ENCODE data around the gene TSPAN18.
A peak's percentile ranks its signal among the peaks of the same experiment; 100 is the strongest.

Gene TSPAN18

GRCh38 chr11:44726283-44727113 lies at the start of gene TSPAN18:
Gene TSPAN18, plus strand, starts transcription at chr11:44726962. Its CDS starts 179,455 bp downstream, at chr11:44906417.
- TF ChIP-seq CTCF (IDR thresholded peaks at IDR 0.05; ENCODE audit: low read depth, low read length, missing control alignments), result no peak
- Histone ChIP-seq H3K27me3 (replicated peaks) (peaks cover 43% of the 10 kb centered on the region), H3K27ac (no peak within 1 kb of the TSS), H3K4me3 (ENCODE audit: low read depth, low read length) (no peak within 1 kb of the TSS), H3K36me3 (replicated peaks) (no peaks in the 10 kb centered on the region)
- DNase-seq, result no peak
- in situ Hi-C loops (cut with HindIII; ENCODE audit: low pct_ligation_motif_present, low sequenced_read_pairs), result no loop called here

- H3K36me3 ChIP-seq (replicated peaks), result no peaks in the 10 kb centered on the region
- TF ChIP-seq CTCF (IDR thresholded peaks at IDR 0.05; ENCODE audit: low read depth, low read length, missing control alignments), result no peak
- DNase-seq, result no peak
- H3K27ac ChIP-seq, result no peak overlapping the region
- no peak overlapping the region for H3K4me3 ChIP-seq (ENCODE audit: low read depth, low read length)
- H3K27me3 ChIP-seq (replicated peaks), result peaks cover 2% of the 10 kb centered on the region
- in situ Hi-C loops (cut with HindIII; ENCODE audit: low pct_ligation_motif_present, low sequenced_read_pairs), result no loop called here
Measured at GRCh38 chr11:44680982-44681597, 45.7 kb upstream of the TSPAN18 start.

GRCh38 chr11:44681698-44682097 lies 45.1 kb upstream of the TSPAN18 start:
- peaks cover 2% of the 10 kb centered on the region for H3K27me3 ChIP-seq (replicated peaks)
- in situ Hi-C loops (cut with HindIII; ENCODE audit: low pct_ligation_motif_present, low sequenced_read_pairs), result no loop called here
- TF ChIP-seq CTCF (IDR thresholded peaks at IDR 0.05; ENCODE audit: low read depth, low read length, missing control alignments), result no peak
- H3K27ac ChIP-seq, result no peak overlapping the region
- H3K4me3 ChIP-seq (ENCODE audit: low read depth, low read length), result no peak overlapping the region
- DNase-seq, result peak; percentile 20
- no peaks in the 10 kb centered on the region for H3K36me3 ChIP-seq (replicated peaks)

- Histone ChIP-seq H3K27ac (no peak overlapping the region), H3K36me3 (replicated peaks) (no peaks in the 10 kb centered on the region), H3K4me3 (ENCODE audit: low read depth, low read length) (no peak overlapping the region), H3K27me3 (replicated peaks) (peaks cover 2% of the 10 kb centered on the region)
- no peak for DNase-seq
- no peak for TF ChIP-seq CTCF (IDR thresholded peaks at IDR 0.05; ENCODE audit: low read depth, low read length, missing control alignments)
- in situ Hi-C loops (cut with HindIII; ENCODE audit: low pct_ligation_motif_present, low sequenced_read_pairs), result no loop called here
Measured at GRCh38 chr11:44684859-44685281, 41.9 kb upstream of the TSPAN18 start.

GRCh38 chr11:44687388-44687787 lies 39.4 kb upstream of the TSPAN18 start:
- in situ Hi-C loops (cut with HindIII; ENCODE audit: low pct_ligation_motif_present, low sequenced_read_pairs), result no loop called here
- Histone ChIP-seq H3K27ac (no peak overlapping the region), H3K27me3 (replicated peaks) (no peaks in the 10 kb centered on the region), H3K36me3 (replicated peaks) (no peaks in the 10 kb centered on the region), H3K4me3 (ENCODE audit: low read depth, low read length) (no peak overlapping the region)
- TF ChIP-seq CTCF (IDR thresholded peaks at IDR 0.05; ENCODE audit: low read depth, low read length, missing control alignments), result no peak
- DNase-seq, result no peak

All from brain microvascular endothelial cell (primary cell).